WTC11 (cell line): Measurements from ENCODE around the gene HDAC1. TPM values are rescaled to one million over a fixed set of nuclear protein-coding genes. Genes with fewer than 3 reads are reported as not detected.

Experiments used
- ATAC-seq: fragments of 200-7000 bp; cut with Tn5 transposase; 2 replicates; pipeline ENCODE4 v1.10.0; 2021; ENCODE audit warnings: mild to moderate bottlenecking, moderate library complexity
- CTCF ChIA-PET: fragments of 300-600 bp; sonication (Branson Sonifier 250); formaldehyde crosslinking; loops from one replicate; lab custom pipeline; 2021; ENCODE audit warnings: antibody characterized with exemption; lab: Charles Lee
- POLR2A ChIA-PET: fragments of 350-600 bp; sonication (Branson Sonifier 250); formaldehyde crosslinking; loops from one replicate; lab custom pipeline; 2021; ENCODE audit warnings: antibody characterized with exemption; lab: Charles Lee
- DNase-seq: peaks from one replicate; pipeline ENCODE4 v3.0.0; 2021; ENCODE audit warnings: low spot score
- H3K27ac Mint-ChIP-seq: 2 replicates; pipeline ENCODE4 v1.8.0; 2021; ENCODE audit warnings: mixed read lengths
- H3K27me3 Mint-ChIP-seq: 2 replicates; pipeline ENCODE4 v1.8.0; 2021; ENCODE audit warnings: low read depth, mild to moderate bottlenecking, moderate library complexity, mixed read lengths
- H3K36me3 Mint-ChIP-seq: 2 replicates; pipeline ENCODE4 v1.8.0; 2021; ENCODE audit warnings: mixed read lengths
- H3K4me1 Mint-ChIP-seq: 2 replicates; pipeline ENCODE4 v1.8.0; 2022; ENCODE audit warnings: mixed read lengths
- H3K4me3 Mint-ChIP-seq: 2 replicates; pipeline ENCODE4 v1.8.0; 2021; ENCODE audit warnings: mild to moderate bottlenecking, moderate library complexity, mixed read lengths
- H3K9me3 Mint-ChIP-seq: 2 replicates; pipeline ENCODE4 v1.8.0; 2021; ENCODE audit warnings: mixed read lengths
- CREB1 ChIP-seq: sonication (generic); formaldehyde crosslinking; IDR thresholded peaks from 2 replicates; pipeline ENCODE4 v1.8.0; 2023; ENCODE audit warnings: mild to moderate bottlenecking, missing genetic modification reagents
- CREM ChIP-seq: sonication (generic); formaldehyde crosslinking; IDR thresholded peaks from 2 replicates; pipeline ENCODE4 v1.8.1; 2022; ENCODE audit warnings: mild to moderate bottlenecking, missing genetic modification reagents, moderate library complexity
- ELF4 ChIP-seq: sonication (generic); formaldehyde crosslinking; IDR thresholded peaks from 2 replicates; pipeline ENCODE4 v1.8.1; 2022; ENCODE audit warnings: low read depth, mild to moderate bottlenecking, moderate library complexity, missing genetic modification reagents
- FOXK1 ChIP-seq: sonication (generic); formaldehyde crosslinking; IDR thresholded peaks from 2 replicates; pipeline ENCODE4 v1.8.0; 2022; ENCODE audit warnings: mild to moderate bottlenecking, moderate library complexity, missing genetic modification reagents
- JUN ChIP-seq: sonication (generic); formaldehyde crosslinking; IDR thresholded peaks from 2 replicates; pipeline ENCODE4 v1.8.0; 2023; ENCODE audit warnings: mild to moderate bottlenecking, missing genetic modification reagents
- RELA ChIP-seq: sonication (generic); formaldehyde crosslinking; IDR thresholded peaks from 2 replicates; pipeline ENCODE4 v1.8.1; 2022; ENCODE audit warnings: missing genetic modification reagents, mild to moderate bottlenecking, borderline replicate concordance
- SOX15 ChIP-seq: fragments of 250-450 bp; sonication (Bioruptor Pico); IDR thresholded peaks from 2 replicates; pipeline ENCODE4 v1.9.0; 2021; ENCODE audit warnings: mild to moderate bottlenecking
- ZNF219 ChIP-seq: sonication (generic); formaldehyde crosslinking; IDR thresholded peaks from 2 replicates; pipeline ENCODE4 v1.8.0; 2023; ENCODE audit warnings: missing genetic modification reagents, mild to moderate bottlenecking, borderline replicate concordance
- ZNF317 ChIP-seq: sonication (generic); formaldehyde crosslinking; IDR thresholded peaks from 2 replicates; pipeline ENCODE4 v1.8.1; 2023; ENCODE audit warnings: low read depth, mild to moderate bottlenecking, moderate library complexity, missing genetic modification reagents, borderline replicate concordance
- ZNF671 ChIP-seq: fragments of 250-450 bp; sonication (Bioruptor Pico); IDR thresholded peaks from 2 replicates; pipeline ENCODE4 v1.8.0; 2021; ENCODE audit warnings: mild to moderate bottlenecking
- total RNA-seq: library from RNA; stranded (reverse); gene quantifications from 3 replicates; pipeline ENCODE4 v1.2.3, GENCODE V29; 2021
- TF ChIP-seq, protein P1 (sequence below): sonication (generic); formaldehyde crosslinking; IDR thresholded peaks from 2 replicates; pipeline ENCODE4 v1.8.1; 2022; ENCODE audit warnings: mild to moderate bottlenecking, missing genetic modification reagents, moderate library complexity, borderline replicate concordance
- TF ChIP-seq, protein P2 (sequence below): fragments of 250-450 bp; sonication (Bioruptor Pico); IDR thresholded peaks from 2 replicates; pipeline ENCODE4 v1.9.0; 2021; ENCODE audit warnings: mild to moderate bottlenecking
- TF ChIP-seq, protein P3 (sequence below): fragments of 250-450 bp; sonication (Bioruptor Pico); conservative IDR thresholded peaks from 2 replicates; pipeline ENCODE4 v1.9.0; 2021; ENCODE audit warnings: mild to moderate bottlenecking
- TF ChIP-seq, protein P4 (sequence below): sonication (generic); formaldehyde crosslinking; IDR thresholded peaks from 2 replicates; pipeline ENCODE4 v1.8.1; 2022; ENCODE audit warnings: low read depth, missing genetic modification reagents, borderline replicate concordance
- TF ChIP-seq, protein P5 (sequence below): sonication (generic); formaldehyde crosslinking; IDR thresholded peaks from 2 replicates; pipeline ENCODE4 v1.8.1; 2023; ENCODE audit warnings: mild to moderate bottlenecking, missing genetic modification reagents, borderline replicate concordance
- TF ChIP-seq, protein P6 (sequence below): sonication (generic); formaldehyde crosslinking; IDR thresholded peaks from 2 replicates; pipeline ENCODE4 v1.8.0; 2022; ENCODE audit warnings: mild to moderate bottlenecking, missing genetic modification reagents
- TF ChIP-seq, protein P7 (sequence below): sonication (generic); formaldehyde crosslinking; IDR thresholded peaks from 2 replicates; pipeline ENCODE4 v1.8.1; 2023; ENCODE audit warnings: mild to moderate bottlenecking, missing genetic modification reagents

HDAC1 gene
- total RNA-seq, 1 experiment from 2014 or later = 108 TPM

DNA sequence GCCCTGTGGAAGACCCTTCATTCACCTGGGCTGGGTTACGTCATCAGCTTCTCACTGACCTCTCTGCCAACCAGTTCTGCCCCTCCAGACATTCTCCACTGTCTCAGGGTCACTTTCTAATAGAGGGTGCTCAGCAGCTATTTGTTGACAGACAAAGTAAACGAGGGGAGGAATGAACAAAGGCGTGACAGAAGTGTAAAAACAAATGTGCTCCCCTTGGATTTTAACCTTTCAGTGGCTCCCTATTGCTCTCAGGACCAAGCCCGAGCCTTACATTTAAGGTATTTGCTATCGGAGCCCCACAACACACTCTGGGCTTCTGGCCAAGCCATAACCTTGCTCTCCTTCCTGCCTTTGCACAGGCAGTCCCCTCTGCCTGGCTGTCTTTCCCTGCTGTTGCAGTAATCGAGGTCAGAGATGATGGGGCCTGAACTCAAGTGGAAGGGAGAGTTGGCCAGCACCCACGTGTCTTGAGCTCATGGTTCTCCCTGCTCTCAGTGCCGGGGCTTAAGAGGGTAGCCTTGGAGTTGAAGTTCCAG is 53.5 kb downstream of the HDAC1 start:
- DNase-seq (no peak), ATAC-seq (no peak)
- peaks cover 5% of the 10 kb centered on the region for H3K36me3 Mint-ChIP-seq
- ChIA-PET CTCF (interaction anchor here (1.5 to 2.0 kb wide), 2 partner anchors 97 to 130 kb away, joined by 5 to 9 read pairs; no protein-coding TSS in a partner anchor), POLR2A (interaction anchor here (0.7 to 1.1 kb wide), 2 partner anchors 10 to 116 kb away, joined by 3 to 4 read pairs; partner anchors contain the start of gene MARCKSL1)
- H3K27me3 Mint-ChIP-seq = peaks cover 43% of the 10 kb centered on the region
- H3K4me3 Mint-ChIP-seq = no peak overlapping the region
- 0 out of 2 replicates have a peak, but pooled peaks cover 5% of the 10 kb centered on the region for H3K4me1 Mint-ChIP-seq
- peak overlapping the region; percentile 14; the same call in 1 of the 2 replicates for H3K27ac Mint-ChIP-seq
- TF ChIP-seq, protein P1, sequence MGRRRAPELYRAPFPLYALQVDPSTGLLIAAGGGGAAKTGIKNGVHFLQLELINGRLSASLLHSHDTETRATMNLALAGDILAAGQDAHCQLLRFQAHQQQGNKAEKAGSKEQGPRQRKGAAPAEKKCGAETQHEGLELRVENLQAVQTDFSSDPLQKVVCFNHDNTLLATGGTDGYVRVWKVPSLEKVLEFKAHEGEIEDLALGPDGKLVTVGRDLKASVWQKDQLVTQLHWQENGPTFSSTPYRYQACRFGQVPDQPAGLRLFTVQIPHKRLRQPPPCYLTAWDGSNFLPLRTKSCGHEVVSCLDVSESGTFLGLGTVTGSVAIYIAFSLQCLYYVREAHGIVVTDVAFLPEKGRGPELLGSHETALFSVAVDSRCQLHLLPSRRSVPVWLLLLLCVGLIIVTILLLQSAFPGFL (CRISPR knock-in tag) = no peak
- TF ChIP-seq FOXK1 (CRISPR knock-in tag) (no peak), CREB1 (CRISPR knock-in tag) (no peak), JUN (no peak), ZNF317 (CRISPR knock-in tag) (no peak), RELA (no peak)
- TF ChIP-seq, protein P2, sequence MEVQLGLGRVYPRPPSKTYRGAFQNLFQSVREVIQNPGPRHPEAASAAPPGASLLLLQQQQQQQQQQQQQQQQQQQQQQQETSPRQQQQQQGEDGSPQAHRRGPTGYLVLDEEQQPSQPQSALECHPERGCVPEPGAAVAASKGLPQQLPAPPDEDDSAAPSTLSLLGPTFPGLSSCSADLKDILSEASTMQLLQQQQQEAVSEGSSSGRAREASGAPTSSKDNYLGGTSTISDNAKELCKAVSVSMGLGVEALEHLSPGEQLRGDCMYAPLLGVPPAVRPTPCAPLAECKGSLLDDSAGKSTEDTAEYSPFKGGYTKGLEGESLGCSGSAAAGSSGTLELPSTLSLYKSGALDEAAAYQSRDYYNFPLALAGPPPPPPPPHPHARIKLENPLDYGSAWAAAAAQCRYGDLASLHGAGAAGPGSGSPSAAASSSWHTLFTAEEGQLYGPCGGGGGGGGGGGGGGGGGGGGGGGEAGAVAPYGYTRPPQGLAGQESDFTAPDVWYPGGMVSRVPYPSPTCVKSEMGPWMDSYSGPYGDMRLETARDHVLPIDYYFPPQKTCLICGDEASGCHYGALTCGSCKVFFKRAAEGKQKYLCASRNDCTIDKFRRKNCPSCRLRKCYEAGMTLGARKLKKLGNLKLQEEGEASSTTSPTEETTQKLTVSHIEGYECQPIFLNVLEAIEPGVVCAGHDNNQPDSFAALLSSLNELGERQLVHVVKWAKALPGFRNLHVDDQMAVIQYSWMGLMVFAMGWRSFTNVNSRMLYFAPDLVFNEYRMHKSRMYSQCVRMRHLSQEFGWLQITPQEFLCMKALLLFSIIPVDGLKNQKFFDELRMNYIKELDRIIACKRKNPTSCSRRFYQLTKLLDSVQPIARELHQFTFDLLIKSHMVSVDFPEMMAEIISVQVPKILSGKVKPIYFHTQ (CRISPR knock-in tag) = no peak
- TF ChIP-seq, protein P3, sequence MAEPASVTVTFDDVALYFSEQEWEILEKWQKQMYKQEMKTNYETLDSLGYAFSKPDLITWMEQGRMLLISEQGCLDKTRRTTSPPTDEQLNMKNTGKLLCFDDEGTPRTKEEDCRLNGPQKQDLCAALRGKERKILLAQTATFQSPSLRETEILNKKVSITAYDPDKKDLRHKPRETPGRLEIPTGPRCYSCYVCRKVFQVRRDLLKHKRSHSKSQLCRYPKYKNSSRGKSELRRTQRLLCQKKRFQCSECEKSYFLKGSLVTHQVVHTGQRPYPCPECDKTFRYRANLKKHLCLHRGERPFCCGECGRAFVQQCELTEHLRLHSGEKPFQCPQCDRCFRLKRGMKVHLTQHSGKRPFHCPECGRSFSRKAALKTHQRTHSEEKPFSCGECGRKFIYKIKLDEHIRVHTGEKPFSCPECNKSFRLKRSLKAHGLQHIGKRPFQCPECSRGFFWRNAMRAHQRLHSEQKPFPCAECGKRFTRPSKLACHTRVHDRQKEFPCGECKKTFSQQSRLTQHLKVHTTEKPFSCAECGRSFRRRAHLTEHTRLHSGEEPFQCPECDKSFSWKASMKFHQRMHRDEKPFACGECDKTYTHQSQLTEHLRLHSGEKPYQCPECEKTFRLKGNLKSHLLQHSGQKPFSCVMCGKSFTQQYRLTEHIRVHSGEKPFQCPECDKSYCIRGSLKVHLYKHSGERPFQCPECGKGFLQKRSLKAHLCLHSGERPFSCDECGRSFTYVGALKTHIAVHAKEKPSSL (CRISPR knock-in tag) = no peak
- TF ChIP-seq, protein P4, sequence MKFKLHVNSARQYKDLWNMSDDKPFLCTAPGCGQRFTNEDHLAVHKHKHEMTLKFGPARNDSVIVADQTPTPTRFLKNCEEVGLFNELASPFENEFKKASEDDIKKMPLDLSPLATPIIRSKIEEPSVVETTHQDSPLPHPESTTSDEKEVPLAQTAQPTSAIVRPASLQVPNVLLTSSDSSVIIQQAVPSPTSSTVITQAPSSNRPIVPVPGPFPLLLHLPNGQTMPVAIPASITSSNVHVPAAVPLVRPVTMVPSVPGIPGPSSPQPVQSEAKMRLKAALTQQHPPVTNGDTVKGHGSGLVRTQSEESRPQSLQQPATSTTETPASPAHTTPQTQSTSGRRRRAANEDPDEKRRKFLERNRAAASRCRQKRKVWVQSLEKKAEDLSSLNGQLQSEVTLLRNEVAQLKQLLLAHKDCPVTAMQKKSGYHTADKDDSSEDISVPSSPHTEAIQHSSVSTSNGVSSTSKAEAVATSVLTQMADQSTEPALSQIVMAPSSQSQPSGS = no peak
- TF ChIP-seq, protein P5, sequence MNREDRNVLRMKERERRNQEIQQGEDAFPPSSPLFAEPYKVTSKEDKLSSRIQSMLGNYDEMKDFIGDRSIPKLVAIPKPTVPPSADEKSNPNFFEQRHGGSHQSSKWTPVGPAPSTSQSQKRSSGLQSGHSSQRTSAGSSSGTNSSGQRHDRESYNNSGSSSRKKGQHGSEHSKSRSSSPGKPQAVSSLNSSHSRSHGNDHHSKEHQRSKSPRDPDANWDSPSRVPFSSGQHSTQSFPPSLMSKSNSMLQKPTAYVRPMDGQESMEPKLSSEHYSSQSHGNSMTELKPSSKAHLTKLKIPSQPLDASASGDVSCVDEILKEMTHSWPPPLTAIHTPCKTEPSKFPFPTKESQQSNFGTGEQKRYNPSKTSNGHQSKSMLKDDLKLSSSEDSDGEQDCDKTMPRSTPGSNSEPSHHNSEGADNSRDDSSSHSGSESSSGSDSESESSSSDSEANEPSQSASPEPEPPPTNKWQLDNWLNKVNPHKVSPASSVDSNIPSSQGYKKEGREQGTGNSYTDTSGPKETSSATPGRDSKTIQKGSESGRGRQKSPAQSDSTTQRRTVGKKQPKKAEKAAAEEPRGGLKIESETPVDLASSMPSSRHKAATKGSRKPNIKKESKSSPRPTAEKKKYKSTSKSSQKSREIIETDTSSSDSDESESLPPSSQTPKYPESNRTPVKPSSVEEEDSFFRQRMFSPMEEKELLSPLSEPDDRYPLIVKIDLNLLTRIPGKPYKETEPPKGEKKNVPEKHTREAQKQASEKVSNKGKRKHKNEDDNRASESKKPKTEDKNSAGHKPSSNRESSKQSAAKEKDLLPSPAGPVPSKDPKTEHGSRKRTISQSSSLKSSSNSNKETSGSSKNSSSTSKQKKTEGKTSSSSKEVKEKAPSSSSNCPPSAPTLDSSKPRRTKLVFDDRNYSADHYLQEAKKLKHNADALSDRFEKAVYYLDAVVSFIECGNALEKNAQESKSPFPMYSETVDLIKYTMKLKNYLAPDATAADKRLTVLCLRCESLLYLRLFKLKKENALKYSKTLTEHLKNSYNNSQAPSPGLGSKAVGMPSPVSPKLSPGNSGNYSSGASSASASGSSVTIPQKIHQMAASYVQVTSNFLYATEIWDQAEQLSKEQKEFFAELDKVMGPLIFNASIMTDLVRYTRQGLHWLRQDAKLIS (CRISPR knock-in tag) = no peak
- TF ChIP-seq, all 79 proteins: peak for 0
- peaks cover 5% of the 10 kb centered on the region for H3K9me3 Mint-ChIP-seq

DNA sequence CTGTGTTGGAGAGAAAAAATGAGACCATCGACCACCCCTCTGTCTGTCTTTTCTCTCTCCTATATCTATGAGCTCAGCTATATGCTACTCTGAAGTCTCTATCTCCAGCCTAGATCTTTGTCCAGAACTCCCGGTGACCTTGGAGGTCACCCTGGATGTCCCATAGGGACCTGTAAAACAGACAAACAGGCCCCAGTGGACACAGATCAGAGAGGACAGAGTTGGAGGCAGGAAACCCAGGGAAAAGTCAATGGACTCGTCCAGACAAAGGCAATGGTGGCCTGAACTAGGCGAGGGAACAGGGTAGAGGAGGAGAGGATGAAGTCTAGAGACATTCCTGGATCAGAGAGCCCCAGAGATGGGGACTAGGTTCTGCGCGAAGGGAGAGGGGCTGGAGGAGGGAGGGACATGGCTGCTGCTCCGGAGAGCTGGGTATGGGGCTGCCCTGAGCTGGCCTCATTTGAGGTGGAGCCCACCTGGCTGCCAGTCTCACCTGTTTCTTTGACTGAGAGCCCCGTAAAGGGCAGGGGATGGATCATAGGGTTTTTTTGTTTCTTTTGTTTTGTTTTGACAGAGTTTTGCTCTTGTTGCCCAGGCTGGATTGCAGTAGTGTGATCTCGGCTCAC is 54.8 kb downstream of the HDAC1 start:
- POLR2A ChIA-PET = interaction anchor here (2.0 kb wide), 1 partner anchor 11 kb away, joined by 6 read pairs; the partner anchor contains the start of gene MARCKSL1
- no peak overlapping the region for H3K27ac Mint-ChIP-seq
- TF ChIP-seq ZNF317 (CRISPR knock-in tag) = no peak
- no peak for TF ChIP-seq ELF4 (CRISPR knock-in tag)
- TF ChIP-seq CREM = no peak
- TF ChIP-seq, protein P6, sequence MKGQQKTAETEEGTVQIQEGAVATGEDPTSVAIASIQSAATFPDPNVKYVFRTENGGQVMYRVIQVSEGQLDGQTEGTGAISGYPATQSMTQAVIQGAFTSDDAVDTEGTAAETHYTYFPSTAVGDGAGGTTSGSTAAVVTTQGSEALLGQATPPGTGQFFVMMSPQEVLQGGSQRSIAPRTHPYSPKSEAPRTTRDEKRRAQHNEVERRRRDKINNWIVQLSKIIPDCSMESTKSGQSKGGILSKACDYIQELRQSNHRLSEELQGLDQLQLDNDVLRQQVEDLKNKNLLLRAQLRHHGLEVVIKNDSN (CRISPR knock-in tag) = no peak
- no peak for TF ChIP-seq ZNF671
- TF ChIP-seq ZNF219 (CRISPR knock-in tag) = no peak
- TF ChIP-seq, protein P7, sequence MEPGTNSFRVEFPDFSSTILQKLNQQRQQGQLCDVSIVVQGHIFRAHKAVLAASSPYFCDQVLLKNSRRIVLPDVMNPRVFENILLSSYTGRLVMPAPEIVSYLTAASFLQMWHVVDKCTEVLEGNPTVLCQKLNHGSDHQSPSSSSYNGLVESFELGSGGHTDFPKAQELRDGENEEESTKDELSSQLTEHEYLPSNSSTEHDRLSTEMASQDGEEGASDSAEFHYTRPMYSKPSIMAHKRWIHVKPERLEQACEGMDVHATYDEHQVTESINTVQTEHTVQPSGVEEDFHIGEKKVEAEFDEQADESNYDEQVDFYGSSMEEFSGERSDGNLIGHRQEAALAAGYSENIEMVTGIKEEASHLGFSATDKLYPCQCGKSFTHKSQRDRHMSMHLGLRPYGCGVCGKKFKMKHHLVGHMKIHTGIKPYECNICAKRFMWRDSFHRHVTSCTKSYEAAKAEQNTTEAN (CRISPR knock-in tag) = no peak
- TF ChIP-seq SOX15 (CRISPR knock-in tag) = no peak

More for the DNA sequence above, 54.8 kb downstream of the HDAC1 start:
- peaks cover 11% of the 10 kb centered on the region for H3K36me3 Mint-ChIP-seq
- H3K27me3 Mint-ChIP-seq = peaks cover 51% of the 10 kb centered on the region
- CTCF ChIA-PET = interaction anchor here (1.0 to 2.0 kb wide), 3 partner anchors 10 to 131 kb away, joined by 3 to 9 read pairs (median 5); no protein-coding TSS in a partner anchor
- H3K4me1 Mint-ChIP-seq = 0 out of 2 replicates have a peak, but pooled peaks cover 4% of the 10 kb centered on the region
- peaks cover 11% of the 10 kb centered on the region for H3K9me3 Mint-ChIP-seq
- DNase-seq = no peak
- no peak overlapping the region for H3K4me3 Mint-ChIP-seq
- ATAC-seq = no peak
